ENCODE results near the gene KHSRP.

DNA sequence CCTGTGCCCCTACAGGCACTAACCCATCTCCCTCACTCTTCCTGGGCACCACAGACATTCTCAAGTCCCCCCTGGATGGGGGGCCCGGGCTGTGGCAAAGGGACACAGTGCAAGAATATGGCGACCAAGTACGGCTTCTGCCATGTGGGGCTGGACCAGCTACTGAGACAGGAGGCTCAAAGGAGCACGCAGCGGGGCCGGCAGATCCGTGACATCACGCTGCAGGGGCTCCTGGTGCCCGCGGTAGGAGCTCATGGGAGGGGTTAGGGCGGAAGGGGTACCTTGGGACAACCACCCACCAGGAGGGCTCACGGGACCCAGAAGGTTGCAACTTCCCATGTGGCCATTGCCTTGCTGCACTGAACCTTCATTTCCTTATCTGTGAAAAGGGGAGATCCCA, 28.3 kb downstream of the KHSRP start:
- TF ChIP-seq, protein P1, sequence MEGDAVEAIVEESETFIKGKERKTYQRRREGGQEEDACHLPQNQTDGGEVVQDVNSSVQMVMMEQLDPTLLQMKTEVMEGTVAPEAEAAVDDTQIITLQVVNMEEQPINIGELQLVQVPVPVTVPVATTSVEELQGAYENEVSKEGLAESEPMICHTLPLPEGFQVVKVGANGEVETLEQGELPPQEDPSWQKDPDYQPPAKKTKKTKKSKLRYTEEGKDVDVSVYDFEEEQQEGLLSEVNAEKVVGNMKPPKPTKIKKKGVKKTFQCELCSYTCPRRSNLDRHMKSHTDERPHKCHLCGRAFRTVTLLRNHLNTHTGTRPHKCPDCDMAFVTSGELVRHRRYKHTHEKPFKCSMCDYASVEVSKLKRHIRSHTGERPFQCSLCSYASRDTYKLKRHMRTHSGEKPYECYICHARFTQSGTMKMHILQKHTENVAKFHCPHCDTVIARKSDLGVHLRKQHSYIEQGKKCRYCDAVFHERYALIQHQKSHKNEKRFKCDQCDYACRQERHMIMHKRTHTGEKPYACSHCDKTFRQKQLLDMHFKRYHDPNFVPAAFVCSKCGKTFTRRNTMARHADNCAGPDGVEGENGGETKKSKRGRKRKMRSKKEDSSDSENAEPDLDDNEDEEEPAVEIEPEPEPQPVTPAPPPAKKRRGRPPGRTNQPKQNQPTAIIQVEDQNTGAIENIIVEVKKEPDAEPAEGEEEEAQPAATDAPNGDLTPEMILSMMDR (IDR thresholded peaks at IDR 0.05), result no peak
- no peak for TF ChIP-seq EZH2 (IDR thresholded peaks at IDR 0.05)
- TF ChIP-seq EZH2phosphoT487 (IDR thresholded peaks at IDR 0.05), result no peak
